ENCODE measurements around the gene TKFC.

The TKFC gene

GRCh38 chr11:61361741-61362541, 28.9 kb downstream of the TKFC start, which contains the start of the genes CYB561A3 and TMEM138 (continued):
- TF ChIP-seq HIC1 (tag by site-specific recombination; IDR thresholded peaks at IDR 0.05) = peak; percentile 100
- TF ChIP-seq ZNF596 (tag by site-specific recombination; IDR thresholded peaks at IDR 0.05) = no peak
- TF ChIP-seq ZNF214 (tag by site-specific recombination; IDR thresholded peaks at IDR 0.05; ENCODE audit: borderline replicate concordance) = no peak
- TF ChIP-seq ZNF140 (tag by site-specific recombination; IDR thresholded peaks at IDR 0.05) = no peak
- TF ChIP-seq, protein P1, sequence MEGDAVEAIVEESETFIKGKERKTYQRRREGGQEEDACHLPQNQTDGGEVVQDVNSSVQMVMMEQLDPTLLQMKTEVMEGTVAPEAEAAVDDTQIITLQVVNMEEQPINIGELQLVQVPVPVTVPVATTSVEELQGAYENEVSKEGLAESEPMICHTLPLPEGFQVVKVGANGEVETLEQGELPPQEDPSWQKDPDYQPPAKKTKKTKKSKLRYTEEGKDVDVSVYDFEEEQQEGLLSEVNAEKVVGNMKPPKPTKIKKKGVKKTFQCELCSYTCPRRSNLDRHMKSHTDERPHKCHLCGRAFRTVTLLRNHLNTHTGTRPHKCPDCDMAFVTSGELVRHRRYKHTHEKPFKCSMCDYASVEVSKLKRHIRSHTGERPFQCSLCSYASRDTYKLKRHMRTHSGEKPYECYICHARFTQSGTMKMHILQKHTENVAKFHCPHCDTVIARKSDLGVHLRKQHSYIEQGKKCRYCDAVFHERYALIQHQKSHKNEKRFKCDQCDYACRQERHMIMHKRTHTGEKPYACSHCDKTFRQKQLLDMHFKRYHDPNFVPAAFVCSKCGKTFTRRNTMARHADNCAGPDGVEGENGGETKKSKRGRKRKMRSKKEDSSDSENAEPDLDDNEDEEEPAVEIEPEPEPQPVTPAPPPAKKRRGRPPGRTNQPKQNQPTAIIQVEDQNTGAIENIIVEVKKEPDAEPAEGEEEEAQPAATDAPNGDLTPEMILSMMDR (tag by site-specific recombination; IDR thresholded peaks at IDR 0.05) = no peak
- no peak for TF ChIP-seq ZBTB1 (tag by site-specific recombination; IDR thresholded peaks at IDR 0.05)
- no peak for TF ChIP-seq ZNF658 (tag by site-specific recombination; IDR thresholded peaks at IDR 0.05)
- TF ChIP-seq ZNF791 (tag by site-specific recombination; IDR thresholded peaks at IDR 0.05) = no peak
- TF ChIP-seq EGR2 (tag by site-specific recombination; IDR thresholded peaks at IDR 0.05; ENCODE audit: low read depth) = peak; percentile 83
- TF ChIP-seq ZSCAN16 (tag by site-specific recombination; IDR thresholded peaks at IDR 0.05) = no peak
- no peak for TF ChIP-seq ZSCAN23 (tag by site-specific recombination; IDR thresholded peaks at IDR 0.05)
- no peak for TF ChIP-seq ZNF26 (tag by site-specific recombination; IDR thresholded peaks at IDR 0.05)
- TF ChIP-seq ZNF324 (tag by site-specific recombination; IDR thresholded peaks at IDR 0.05) = 0 out of 2 replicates have a peak, but pooled peaks have one; percentile 25
- peak; percentile 90 for TF ChIP-seq ZNF501 (tag by site-specific recombination; IDR thresholded peaks at IDR 0.05)
- TF ChIP-seq, protein P2, sequence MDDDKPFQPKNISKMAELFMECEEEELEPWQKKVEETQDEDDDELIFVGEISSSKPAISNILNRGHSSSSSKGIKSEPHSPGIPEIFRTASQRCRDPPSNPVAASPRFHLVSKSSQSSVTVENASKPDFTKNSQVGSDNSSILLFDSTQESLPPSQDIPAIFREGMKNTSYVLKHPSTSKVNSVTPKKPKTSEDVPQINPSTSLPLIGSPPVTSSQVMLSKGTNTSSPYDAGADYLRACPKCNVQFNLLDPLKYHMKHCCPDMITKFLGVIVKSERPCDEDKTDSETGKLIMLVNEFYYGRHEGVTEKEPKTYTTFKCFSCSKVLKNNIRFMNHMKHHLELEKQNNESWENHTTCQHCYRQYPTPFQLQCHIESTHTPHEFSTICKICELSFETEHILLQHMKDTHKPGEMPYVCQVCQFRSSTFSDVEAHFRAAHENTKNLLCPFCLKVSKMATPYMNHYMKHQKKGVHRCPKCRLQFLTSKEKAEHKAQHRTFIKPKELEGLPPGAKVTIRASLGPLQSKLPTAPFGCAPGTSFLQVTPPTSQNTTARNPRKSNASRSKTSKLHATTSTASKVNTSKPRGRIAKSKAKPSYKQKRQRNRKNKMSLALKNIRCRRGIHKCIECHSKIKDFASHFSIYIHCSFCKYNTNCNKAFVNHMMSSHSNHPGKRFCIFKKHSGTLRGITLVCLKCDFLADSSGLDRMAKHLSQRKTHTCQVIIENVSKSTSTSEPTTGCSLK (tag by site-specific recombination; IDR thresholded peaks at IDR 0.05) = no peak
- TF ChIP-seq, protein P3, sequence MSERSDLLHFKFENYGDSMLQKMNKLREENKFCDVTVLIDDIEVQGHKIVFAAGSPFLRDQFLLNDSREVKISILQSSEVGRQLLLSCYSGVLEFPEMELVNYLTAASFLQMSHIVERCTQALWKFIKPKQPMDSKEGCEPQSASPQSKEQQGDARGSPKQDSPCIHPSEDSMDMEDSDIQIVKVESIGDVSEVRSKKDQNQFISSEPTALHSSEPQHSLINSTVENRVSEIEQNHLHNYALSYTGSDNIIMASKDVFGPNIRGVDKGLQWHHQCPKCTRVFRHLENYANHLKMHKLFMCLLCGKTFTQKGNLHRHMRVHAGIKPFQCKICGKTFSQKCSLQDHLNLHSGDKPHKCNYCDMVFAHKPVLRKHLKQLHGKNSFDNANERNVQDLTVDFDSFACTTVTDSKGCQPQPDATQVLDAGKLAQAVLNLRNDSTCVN (tag by site-specific recombination; optimal IDR thresholded peaks at IDR 0.05) = peak; percentile 62
- TF ChIP-seq GLIS1 (tag by site-specific recombination; IDR thresholded peaks at IDR 0.05) = peak; percentile 66
- 0 out of 2 replicates have a peak, but pooled peaks have one; percentile 22 for TF ChIP-seq IKZF3 (tag by site-specific recombination; IDR thresholded peaks at IDR 0.05)
- peak; percentile 91 for TF ChIP-seq SP2 (tag by site-specific recombination; IDR thresholded peaks at IDR 0.05)
- peak; percentile 65; the same call in 1 of the 2 replicates for TF ChIP-seq ZNF561 (tag by site-specific recombination; IDR thresholded peaks at IDR 0.05; ENCODE audit: borderline replicate concordance)
- TF ChIP-seq ZNF677 (tag by site-specific recombination; IDR thresholded peaks at IDR 0.05) = no peak
- TF ChIP-seq, protein P4, sequence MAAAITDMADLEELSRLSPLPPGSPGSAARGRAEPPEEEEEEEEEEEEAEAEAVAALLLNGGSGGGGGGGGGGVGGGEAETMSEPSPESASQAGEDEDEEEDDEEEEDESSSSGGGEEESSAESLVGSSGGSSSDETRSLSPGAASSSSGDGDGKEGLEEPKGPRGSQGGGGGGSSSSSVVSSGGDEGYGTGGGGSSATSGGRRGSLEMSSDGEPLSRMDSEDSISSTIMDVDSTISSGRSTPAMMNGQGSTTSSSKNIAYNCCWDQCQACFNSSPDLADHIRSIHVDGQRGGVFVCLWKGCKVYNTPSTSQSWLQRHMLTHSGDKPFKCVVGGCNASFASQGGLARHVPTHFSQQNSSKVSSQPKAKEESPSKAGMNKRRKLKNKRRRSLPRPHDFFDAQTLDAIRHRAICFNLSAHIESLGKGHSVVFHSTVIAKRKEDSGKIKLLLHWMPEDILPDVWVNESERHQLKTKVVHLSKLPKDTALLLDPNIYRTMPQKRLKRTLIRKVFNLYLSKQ (tag by site-specific recombination; IDR thresholded peaks at IDR 0.05; ENCODE audit: borderline replicate concordance) = no peak
- no peak for TF ChIP-seq ZNF114 (tag by site-specific recombination; IDR thresholded peaks at IDR 0.05)
- TF ChIP-seq, protein P5, sequence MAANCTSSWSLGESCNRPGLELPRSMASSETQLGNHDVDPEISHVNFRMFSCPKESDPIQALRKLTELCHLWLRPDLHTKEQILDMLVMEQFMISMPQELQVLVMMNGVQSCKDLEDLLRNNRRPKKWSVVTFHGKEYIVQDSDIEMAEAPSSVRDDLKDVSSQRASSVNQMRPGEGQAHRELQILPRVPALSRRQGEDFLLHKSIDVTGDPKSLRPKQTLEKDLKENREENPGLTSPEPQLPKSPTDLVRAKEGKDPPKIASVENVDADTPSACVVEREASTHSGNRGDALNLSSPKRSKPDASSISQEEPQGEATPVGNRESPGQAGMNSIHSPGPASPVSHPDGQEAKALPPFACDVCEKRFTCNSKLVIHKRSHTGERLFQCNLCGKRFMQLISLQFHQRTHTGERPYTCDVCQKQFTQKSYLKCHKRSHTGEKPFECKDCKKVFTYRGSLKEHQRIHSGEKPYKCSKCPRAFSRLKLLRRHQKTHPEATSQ (tag by site-specific recombination; IDR thresholded peaks at IDR 0.05) = peak; percentile 62; the same call in 1 of the 2 replicates
- TF ChIP-seq ZNF707 (tag by site-specific recombination; IDR thresholded peaks at IDR 0.05) = no peak
- TF ChIP-seq ZNF580 (tag by site-specific recombination; IDR thresholded peaks at IDR 0.05) = 0 out of 2 replicates have a peak, but pooled peaks have one; percentile 9

Data from HEK293 (cell line).